Hepatocyte (in vitro differentiated cells): ENCODE data around the gene FAM177B.

Experiments
- CTCF ChIP-seq: fragments of 200-600 bp; sonication (generic); IDR thresholded peaks from 2 replicates; pipeline ENCODE4 v1.5.1; 2016; ENCODE audit warnings: antibody characterized with exemption, mild to moderate bottlenecking; ENCODE audit not compliant: poor library complexity
- EZH2 ChIP-seq: fragments of 200-600 bp; sonication (generic); IDR thresholded peaks from 2 replicates; pipeline ENCODE4 v1.6.1; 2016; ENCODE audit warnings: antibody characterized with exemption, mild to moderate bottlenecking, borderline replicate concordance
- EZH2phosphoT487 ChIP-seq: fragments of 200-600 bp; sonication (generic); IDR thresholded peaks from one replicate; pipeline ENCODE4 v1.6.1; 2018; ENCODE audit warnings: antibody characterized with exemption, mild to moderate bottlenecking, low read depth, moderate library complexity; ENCODE audit not compliant: unreplicated experiment, severe bottlenecking

- TF ChIP-seq CTCF (no peak), EZH2 (no peak), EZH2phosphoT487 (no peak)
These were observed 39.2 kb upstream of the FAM177B start for GRCh38 chr1:222697826-222698225.
